ENCODE measurements around the gene RAB27A.

The RAB27A gene

DNA sequence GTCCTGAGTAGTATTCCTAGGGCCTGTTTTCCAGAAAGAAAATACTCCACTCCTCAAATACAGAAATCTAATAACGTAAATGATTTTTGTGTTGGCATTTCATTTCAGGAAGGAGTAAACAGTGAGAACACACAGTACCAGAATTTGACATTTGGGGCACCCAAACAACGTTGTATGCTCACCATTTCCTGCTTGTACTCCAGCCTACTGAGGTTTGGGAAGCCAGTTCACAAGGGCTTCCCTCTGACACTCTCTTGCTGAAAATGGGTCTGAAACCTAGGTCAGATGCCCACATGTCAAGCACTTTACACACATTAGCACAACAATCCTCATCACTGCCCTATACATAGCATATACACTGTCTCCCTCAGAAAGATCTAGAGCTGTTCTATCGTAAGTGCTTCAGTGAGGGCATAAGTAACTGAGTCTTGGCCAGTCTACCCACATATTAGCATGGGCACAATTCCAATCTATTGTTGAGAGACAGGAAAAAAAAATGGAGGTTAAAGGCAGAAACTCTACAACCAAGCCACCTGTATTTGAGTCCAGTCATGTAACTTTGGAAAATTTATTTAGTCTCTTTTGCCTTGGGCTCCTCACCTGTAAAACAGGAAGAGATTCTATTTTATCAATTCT lies 49.4 kb downstream of the RAB27A start:
- H3K4me1 ChIP-seq (ENCODE audit: insufficient read depth, low read length) = no peaks in the 10 kb centered on the region
- no peak overlapping the region for H2AFZ ChIP-seq (ENCODE audit: low read depth, low read length)
- no peaks in the 10 kb centered on the region for H3K9me3 ChIP-seq (ENCODE audit: low read length)
- no peaks in the 10 kb centered on the region for H3K36me3 ChIP-seq (ENCODE audit: insufficient read depth, low read length)
- no peak overlapping the region for H3K4me3 ChIP-seq (ENCODE audit: low read length)
- no peaks in the 10 kb centered on the region for H3K27me3 ChIP-seq (ENCODE audit: insufficient read depth, low read length)

DNA sequence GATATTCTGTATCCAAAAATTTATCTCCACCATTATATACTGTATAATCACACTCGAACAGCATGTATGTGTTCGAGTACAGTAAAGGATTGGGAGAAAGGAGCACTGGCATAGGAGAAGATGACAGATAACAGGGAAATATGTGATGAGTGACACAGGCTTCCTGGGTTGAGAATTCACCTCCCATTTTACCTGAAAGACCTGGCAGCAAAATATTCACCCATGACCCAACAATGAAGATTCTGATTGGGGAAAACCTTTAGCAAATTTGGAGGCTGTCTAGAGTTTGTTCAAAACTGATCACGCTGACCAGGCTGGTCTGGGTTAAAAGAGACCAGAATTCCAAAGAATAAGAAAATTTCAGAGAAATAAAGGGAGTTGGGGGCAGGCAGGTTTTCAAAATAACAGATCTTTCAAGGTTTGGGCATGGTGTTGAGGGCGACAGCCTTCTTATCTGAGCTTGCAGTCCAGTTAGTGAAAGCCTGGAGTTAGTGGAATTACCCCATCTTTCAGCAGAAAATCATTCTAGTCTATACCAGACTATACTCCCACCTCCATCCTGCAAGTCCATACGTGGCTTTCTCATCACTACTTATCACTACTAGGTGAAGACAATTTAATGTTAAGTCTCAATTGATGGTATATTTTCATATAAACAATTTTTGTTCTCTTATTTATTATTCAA lies 50.0 kb downstream of the RAB27A start:
- Histone ChIP-seq H3K36me3 (ENCODE audit: insufficient read depth, low read length) (no peaks in the 10 kb centered on the region), H3K4me1 (ENCODE audit: insufficient read depth, low read length) (no peaks in the 10 kb centered on the region), H3K9me3 (ENCODE audit: low read length) (no peaks in the 10 kb centered on the region), H2AFZ (ENCODE audit: low read depth, low read length) (no peak overlapping the region), H3K27me3 (ENCODE audit: insufficient read depth, low read length) (no peaks in the 10 kb centered on the region), H3K4me3 (ENCODE audit: low read length) (no peak overlapping the region)

DNA sequence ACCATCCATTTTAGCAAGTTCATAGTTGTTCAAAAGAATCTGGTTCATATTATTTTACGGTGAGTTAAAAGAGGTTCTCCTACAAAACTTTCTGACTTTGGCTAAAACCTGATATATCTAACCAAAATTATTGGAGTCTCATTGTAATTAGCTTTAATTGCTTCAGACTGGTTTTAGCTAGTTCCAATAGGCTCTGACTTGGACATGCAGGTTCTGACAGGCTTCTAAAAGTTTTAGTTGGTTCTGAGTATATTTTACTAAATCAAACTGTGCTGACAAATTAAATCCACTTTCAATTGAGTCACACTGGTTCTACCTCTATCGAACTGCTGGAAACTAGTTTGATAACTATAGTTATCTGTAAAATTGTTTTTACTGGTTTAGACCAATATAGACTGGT lies 50.7 kb downstream of the RAB27A start:
- no peaks in the 10 kb centered on the region for H3K4me1 ChIP-seq (ENCODE audit: insufficient read depth, low read length)
- H3K27me3 ChIP-seq (ENCODE audit: insufficient read depth, low read length) = no peaks in the 10 kb centered on the region
- H3K9me3 ChIP-seq (ENCODE audit: low read length) = no peaks in the 10 kb centered on the region
- H3K4me3 ChIP-seq (ENCODE audit: low read length) = no peak overlapping the region
- no peak overlapping the region for H2AFZ ChIP-seq (ENCODE audit: low read depth, low read length)
- H3K36me3 ChIP-seq (ENCODE audit: insufficient read depth, low read length) = no peaks in the 10 kb centered on the region

DNA sequence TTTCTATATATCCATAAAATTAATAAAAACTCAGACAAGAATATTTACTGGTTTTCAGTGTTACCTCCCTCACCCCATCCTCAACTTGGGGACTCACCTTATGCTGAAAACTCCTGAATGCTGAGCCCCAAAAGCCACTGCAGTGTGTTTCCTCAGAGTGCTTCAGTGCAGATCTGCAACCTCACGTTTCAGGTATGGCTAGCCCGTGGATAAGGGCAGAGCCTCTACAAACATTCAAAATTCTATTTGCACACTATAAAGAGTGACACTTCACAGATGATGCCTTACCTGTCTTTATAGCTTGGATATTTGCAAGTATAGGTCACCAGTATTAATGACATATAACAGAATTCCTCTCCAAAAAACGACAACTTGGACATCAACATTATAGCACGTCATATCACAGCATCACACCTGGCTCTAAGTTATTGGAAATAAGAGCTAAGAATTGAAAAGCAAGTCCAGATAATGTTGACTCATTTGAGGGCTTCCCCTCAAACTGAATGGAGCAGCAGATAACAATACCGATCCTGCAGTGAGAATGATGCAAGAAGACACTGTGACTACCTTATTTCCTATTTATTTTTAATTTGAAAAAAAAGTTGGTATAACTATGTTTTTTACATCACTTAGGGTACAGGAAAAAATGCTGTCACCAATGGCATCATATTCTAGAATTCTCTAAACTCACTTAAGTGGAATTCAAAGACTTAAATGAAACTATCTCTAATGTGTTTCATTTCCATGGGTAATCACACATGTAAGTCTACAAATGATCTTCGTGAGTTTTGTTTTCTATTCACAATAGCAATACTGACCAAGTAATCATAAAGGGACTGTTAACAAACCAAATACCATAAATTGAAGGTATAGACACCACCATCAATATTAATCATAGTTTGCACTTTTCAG lies 52.1 kb downstream of the RAB27A start:
- Histone ChIP-seq H2AFZ (ENCODE audit: low read depth, low read length) (no peak overlapping the region), H3K4me1 (ENCODE audit: insufficient read depth, low read length) (no peaks in the 10 kb centered on the region), H3K36me3 (ENCODE audit: insufficient read depth, low read length) (no peaks in the 10 kb centered on the region), H3K4me3 (ENCODE audit: low read length) (no peak overlapping the region), H3K27me3 (ENCODE audit: insufficient read depth, low read length) (no peaks in the 10 kb centered on the region), H3K9me3 (ENCODE audit: low read length) (no peaks in the 10 kb centered on the region)

DNA sequence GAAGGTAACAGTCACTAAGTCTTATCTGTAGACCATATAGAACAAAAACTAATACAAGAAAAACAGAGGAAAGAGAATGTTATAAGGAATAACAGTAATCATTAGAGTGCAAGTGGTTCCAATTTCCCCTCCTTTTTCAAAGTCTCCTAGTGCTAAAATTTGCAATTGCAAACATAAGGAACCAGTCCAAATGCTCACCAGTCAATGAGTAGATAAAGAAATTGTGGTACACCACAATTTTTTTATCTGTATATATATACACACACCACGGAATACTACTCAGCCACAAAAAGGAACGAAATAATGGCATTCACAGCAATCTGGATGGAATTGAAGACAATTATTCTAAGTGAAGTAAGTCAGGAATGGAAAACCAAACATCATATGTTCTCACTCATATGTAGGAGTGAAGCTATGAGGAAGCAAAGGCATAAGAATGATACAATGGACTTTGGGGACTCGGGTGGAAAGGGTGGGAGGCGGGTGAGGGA lies 54.0 kb downstream of the RAB27A start:
- Histone ChIP-seq H3K4me1 (ENCODE audit: insufficient read depth, low read length) (no peaks in the 10 kb centered on the region), H3K9me3 (ENCODE audit: low read length) (no peaks in the 10 kb centered on the region), H3K36me3 (ENCODE audit: insufficient read depth, low read length) (no peaks in the 10 kb centered on the region), H2AFZ (ENCODE audit: low read depth, low read length) (no peak overlapping the region), H3K4me3 (ENCODE audit: low read length) (no peak overlapping the region), H3K27me3 (ENCODE audit: insufficient read depth, low read length) (no peaks in the 10 kb centered on the region)

DNA sequence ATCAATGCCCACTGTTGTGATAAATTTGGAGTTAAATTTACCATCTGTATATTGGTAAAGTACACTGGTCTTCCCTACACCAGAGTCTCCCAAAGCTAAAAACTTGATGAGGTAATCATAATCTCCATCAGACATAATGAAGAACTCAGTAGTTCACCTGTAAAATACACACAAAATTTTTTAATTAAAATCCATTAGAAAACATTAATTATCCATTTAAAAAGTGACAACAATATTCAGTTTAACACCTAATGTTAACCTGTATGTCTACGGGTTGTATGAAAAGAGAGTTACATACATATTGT lies 54.9 kb downstream of the RAB27A start:
- H3K27me3 ChIP-seq (ENCODE audit: insufficient read depth, low read length) = no peaks in the 10 kb centered on the region
- no peak overlapping the region for H3K4me3 ChIP-seq (ENCODE audit: low read length)
- H2AFZ ChIP-seq (ENCODE audit: low read depth, low read length) = no peak overlapping the region
- H3K9me3 ChIP-seq (ENCODE audit: low read length) = no peaks in the 10 kb centered on the region
- no peaks in the 10 kb centered on the region for H3K4me1 ChIP-seq (ENCODE audit: insufficient read depth, low read length)
- no peaks in the 10 kb centered on the region for H3K36me3 ChIP-seq (ENCODE audit: insufficient read depth, low read length)

DNA sequence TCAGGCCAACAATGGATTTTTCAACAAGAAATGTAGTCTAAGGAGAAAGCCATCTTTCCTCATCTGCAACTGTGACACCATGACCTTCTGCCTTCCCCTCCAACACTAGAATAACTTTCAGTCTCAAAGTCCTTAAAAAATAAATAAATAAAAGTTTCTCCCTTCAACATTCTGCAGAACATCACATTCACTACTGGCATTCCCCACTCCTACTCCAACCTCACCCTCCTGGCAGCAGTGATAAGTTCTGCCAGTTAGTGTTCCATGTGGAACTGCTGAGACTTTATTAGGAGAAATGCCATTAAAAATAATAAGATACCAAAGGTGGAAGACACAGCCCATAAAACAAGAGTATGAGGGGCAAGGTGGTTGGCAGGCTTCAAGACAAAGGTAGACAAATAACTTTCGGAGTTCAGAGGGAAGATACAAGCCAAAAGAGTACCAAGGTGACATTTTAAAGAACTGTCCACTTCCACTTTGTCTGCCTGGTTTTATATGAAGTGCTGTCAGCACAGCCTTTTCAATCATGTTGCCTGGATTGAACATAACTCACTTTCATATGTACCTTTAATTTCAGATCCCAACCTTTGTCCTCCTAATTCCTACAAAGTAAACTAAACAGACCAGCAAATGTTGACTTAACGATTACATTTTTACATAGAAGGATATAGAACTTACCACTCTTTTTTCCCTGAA lies 55.4 kb downstream of the RAB27A start:
- H2AFZ ChIP-seq (ENCODE audit: low read depth, low read length) = no peak overlapping the region
- H3K27me3 ChIP-seq (ENCODE audit: insufficient read depth, low read length) = no peaks in the 10 kb centered on the region
- no peaks in the 10 kb centered on the region for H3K4me1 ChIP-seq (ENCODE audit: insufficient read depth, low read length)
- no peak overlapping the region for H3K4me3 ChIP-seq (ENCODE audit: low read length)
- H3K9me3 ChIP-seq (ENCODE audit: low read length) = no peaks in the 10 kb centered on the region
- H3K36me3 ChIP-seq (ENCODE audit: insufficient read depth, low read length) = no peaks in the 10 kb centered on the region

DNA sequence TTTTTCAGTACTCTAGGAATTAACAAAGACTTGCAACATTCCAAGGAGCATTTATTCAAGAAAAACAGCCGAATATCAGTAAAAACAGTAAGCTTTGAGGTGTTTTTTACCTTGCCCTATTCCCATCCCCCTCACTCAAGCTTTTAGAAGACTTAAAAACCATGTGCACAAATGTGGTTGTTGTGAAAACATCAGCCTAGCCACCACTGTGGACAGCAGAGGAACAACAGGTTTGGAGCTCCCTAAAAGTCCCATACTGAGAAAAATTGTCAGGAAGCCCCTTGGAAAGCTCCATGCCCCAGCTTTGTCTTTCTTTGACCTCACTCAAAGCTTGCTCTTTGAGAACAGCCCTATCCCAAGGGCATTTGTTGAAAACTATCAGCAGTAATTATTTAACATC lies 58.2 kb downstream of the RAB27A start:
- Histone ChIP-seq H2AFZ (ENCODE audit: low read depth, low read length) (no peak overlapping the region), H3K27me3 (ENCODE audit: insufficient read depth, low read length) (no peaks in the 10 kb centered on the region), H3K9me3 (ENCODE audit: low read length) (no peaks in the 10 kb centered on the region), H3K4me3 (ENCODE audit: low read length) (no peak overlapping the region), H3K36me3 (ENCODE audit: insufficient read depth, low read length) (no peaks in the 10 kb centered on the region), H3K4me1 (ENCODE audit: insufficient read depth, low read length) (no peaks in the 10 kb centered on the region)

DNA sequence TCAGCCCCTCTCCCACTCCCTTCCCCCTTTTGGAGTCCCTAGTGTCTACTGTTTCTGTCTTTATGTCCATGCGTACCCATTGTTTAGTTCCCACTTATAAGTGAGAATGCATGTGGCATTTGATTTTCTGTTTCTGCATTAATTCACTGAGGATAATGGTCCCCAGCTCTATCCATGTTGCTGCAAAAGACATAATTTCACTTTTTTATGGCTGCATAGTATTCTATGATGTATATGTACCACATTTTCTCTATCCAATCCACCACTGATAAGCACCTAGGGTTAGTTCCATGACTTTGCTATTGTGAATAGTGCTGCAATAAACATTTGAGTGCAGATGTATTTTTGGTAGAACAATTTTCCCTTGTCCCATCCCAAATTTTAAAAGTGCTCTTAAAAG lies 58.7 kb downstream of the RAB27A start:
- Histone ChIP-seq H3K36me3 (ENCODE audit: insufficient read depth, low read length) (no peaks in the 10 kb centered on the region), H2AFZ (ENCODE audit: low read depth, low read length) (no peak overlapping the region), H3K4me3 (ENCODE audit: low read length) (no peak overlapping the region), H3K27me3 (ENCODE audit: insufficient read depth, low read length) (no peaks in the 10 kb centered on the region), H3K4me1 (ENCODE audit: insufficient read depth, low read length) (no peaks in the 10 kb centered on the region), H3K9me3 (ENCODE audit: low read length) (no peaks in the 10 kb centered on the region)

DNA sequence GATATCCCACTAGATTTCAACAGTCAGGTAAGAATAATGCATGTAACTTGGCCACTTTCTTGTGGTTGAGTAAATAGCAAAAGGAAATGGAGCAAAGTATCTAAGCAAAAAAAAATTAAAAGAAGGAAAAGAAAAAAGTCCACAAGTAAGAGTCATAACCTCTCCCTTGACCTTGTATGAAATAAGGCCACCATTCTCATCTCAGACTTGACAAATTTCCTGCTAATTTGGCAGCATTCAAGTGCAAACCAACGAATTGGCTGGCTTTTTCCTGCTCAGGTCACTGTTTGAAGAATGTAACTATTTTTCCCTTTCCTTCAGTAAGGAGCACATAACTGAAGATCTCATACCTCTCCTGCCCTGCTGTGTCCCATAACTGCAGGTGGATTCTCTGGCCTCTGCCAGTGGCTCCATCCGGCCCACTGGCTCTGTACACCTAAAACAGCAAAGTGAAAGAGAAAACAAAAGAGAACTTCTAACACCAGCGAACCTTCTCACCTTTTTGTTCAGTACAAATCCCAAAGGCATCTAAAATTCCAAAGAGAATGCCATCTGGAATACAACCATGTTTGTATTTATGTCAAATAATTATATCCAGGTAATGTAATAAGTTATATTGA lies 59.5 kb downstream of the RAB27A start:
- Histone ChIP-seq H2AFZ (ENCODE audit: low read depth, low read length) (no peak overlapping the region), H3K4me1 (ENCODE audit: insufficient read depth, low read length) (no peaks in the 10 kb centered on the region), H3K27me3 (ENCODE audit: insufficient read depth, low read length) (no peaks in the 10 kb centered on the region), H3K4me3 (ENCODE audit: low read length) (no peak overlapping the region), H3K9me3 (ENCODE audit: low read length) (no peaks in the 10 kb centered on the region), H3K36me3 (ENCODE audit: insufficient read depth, low read length) (no peaks in the 10 kb centered on the region)

DNA sequence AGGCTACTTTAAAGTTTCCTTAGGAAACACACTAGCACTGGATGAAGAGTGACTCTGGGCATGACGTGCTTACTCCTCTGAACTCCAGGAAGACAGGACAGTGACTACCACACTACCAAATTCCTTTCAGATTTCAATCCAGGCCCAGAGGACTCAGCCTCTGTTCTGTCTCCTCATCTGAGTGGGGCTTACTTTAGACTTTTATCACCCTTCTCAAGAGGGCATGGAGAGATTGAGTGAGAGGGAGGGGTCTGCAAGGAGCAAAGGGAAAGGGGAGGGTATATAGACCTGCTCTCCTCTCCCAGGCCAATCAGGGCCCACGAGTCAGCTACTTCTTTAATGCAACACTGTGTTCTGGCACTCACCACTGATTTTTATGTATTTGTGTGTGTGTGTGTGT lies 63.5 kb downstream of the RAB27A start:
- Histone ChIP-seq H2AFZ (ENCODE audit: low read depth, low read length) (no peak overlapping the region), H3K36me3 (ENCODE audit: insufficient read depth, low read length) (no peaks in the 10 kb centered on the region), H3K4me3 (ENCODE audit: low read length) (no peak overlapping the region), H3K9me3 (ENCODE audit: low read length) (no peaks in the 10 kb centered on the region), H3K27me3 (ENCODE audit: insufficient read depth, low read length) (no peaks in the 10 kb centered on the region), H3K4me1 (ENCODE audit: insufficient read depth, low read length) (no peaks in the 10 kb centered on the region)

DNA sequence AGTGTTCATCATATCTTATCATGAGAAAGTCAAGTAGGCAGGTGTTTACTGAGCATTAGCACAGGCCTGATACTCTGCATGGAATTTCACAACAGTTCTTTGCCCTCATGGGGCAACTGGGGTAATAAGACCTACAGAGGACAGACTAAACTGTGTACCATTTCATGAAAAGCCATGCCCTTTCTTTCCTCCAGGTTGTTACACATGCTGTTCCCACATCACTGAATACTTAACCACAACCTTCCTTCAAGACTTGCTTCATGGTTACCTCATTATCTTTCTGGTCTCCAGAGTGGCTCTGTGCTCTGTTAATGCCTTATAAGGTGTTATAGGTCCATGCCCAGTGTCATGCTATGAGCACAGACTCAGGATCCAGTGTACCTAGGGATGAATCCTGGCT lies 64.7 kb downstream of the RAB27A start:
- Histone ChIP-seq H3K9me3 (ENCODE audit: low read length) (no peaks in the 10 kb centered on the region), H3K4me1 (ENCODE audit: insufficient read depth, low read length) (no peaks in the 10 kb centered on the region), H3K27me3 (ENCODE audit: insufficient read depth, low read length) (no peaks in the 10 kb centered on the region), H2AFZ (ENCODE audit: low read depth, low read length) (no peak overlapping the region), H3K4me3 (ENCODE audit: low read length) (no peak overlapping the region), H3K36me3 (ENCODE audit: insufficient read depth, low read length) (no peaks in the 10 kb centered on the region)
